HG03520 (cell line): ENCODE measurements around the gene GNAI2.

Source experiments
- ATAC-seq: cut with Tn5 transposase; IDR thresholded peaks from one replicate; pipeline ENCODE4 v1.9.1; 2021; ENCODE audit warnings: mild to moderate bottlenecking, moderate library complexity; ENCODE audit not compliant: unreplicated experiment

GNAI2 gene

GRCh38 chr3:50295553-50296431 is 59.8 kb downstream of the GNAI2 start:
- ATAC-seq, result no peak

- no peak for ATAC-seq
Measured at GRCh38 chr3:50296721-50297383, 60.8 kb downstream of the GNAI2 start.

- no peak for ATAC-seq
Measured at GRCh38 chr3:50297384-50297775, 61.4 kb downstream of the GNAI2 start.

- ATAC-seq, result no peak
Measured at GRCh38 chr3:50297896-50298725, 62.1 kb downstream of the GNAI2 start.

GRCh38 chr3:50298836-50299637 is 63.0 kb downstream of the GNAI2 start, which contains the start of the genes HYAL3 and NAA80:
TSS of gene HYAL3 (minus strand) at chr3:50299405. CDS start at chr3:50295602, 3,803 bp downstream.
TSS of gene NAA80 (minus strand) at chr3:50299405. CDS start at chr3:50297463, 1,942 bp downstream.
- peak; percentile 79 for ATAC-seq

GRCh38 chr3:50299638-50299928 is 63.6 kb downstream of the GNAI2 start:
- ATAC-seq, result no peak

GRCh38 chr3:50299929-50300680 is 64.1 kb downstream of the GNAI2 start:
- ATAC-seq, result no peak

- ATAC-seq, result no peak
Measured at GRCh38 chr3:50300681-50301254, 64.8 kb downstream of the GNAI2 start.

- ATAC-seq, result no peak
Measured at GRCh38 chr3:50302095-50303012, 66.3 kb downstream of the GNAI2 start.

GRCh38 chr3:50303013-50303815 is 67.2 kb downstream of the GNAI2 start, which contains the start of gene HYAL1:
TSS of gene HYAL1 (minus strand) at chr3:50303574. CDS start at chr3:50302956, 618 bp downstream.
- ATAC-seq, result no peak

GRCh38 chr3:50304601-50305000 is 68.6 kb downstream of the GNAI2 start:
- ATAC-seq, result no peak
